T-cell (primary cell): ENCODE data around the gene CUX1. TPM values are rescaled to one million over a fixed set of nuclear protein-coding genes. Genes with fewer than 3 reads are reported as not detected.

ENCODE experiments used
- ATAC-seq, 4 experiments: fragments of 200-7000 bp in 3 of 4; fragments of 150-1000 bp in 1 of 4; cut with Tn5 transposase; replicated peaks in 1 of 4; 1 replicate in 3 of 4; 2 replicates in 1 of 4; pipeline ENCODE4 v1.10.0; 2021; ENCODE audit warnings: moderate library complexity in 3 of 4, mild to moderate bottlenecking in 2 of 4, moderate number of reproducible peaks in 1 of 4
- CTCF ChIA-PET, 2 donors: fragments of 300-600 bp; sonication (Branson Sonifier 250); formaldehyde crosslinking; loops; one replicate each; lab custom pipeline; 2022; ENCODE audit warnings: antibody characterized with exemption in 2 of 2; lab: Charles Lee
- POLR2A ChIA-PET, 2 donors: fragments of 300-600 bp; sonication (Branson Sonifier 250); formaldehyde crosslinking; loops; one replicate each; lab custom pipeline; 2022; ENCODE audit warnings: antibody characterized with exemption in 2 of 2; lab: Charles Lee
- DNase-seq, 35 experiments: peaks; one replicate each; pipeline versions ENCODE4 v3.0.0 to v3.0.0-alpha.2; 2013 to 2023
- H3K27ac ChIP-seq: one replicate; pipeline ENCODE4 v1.5.1; 2013; ENCODE audit warnings: low read length
- H3K27me3 ChIP-seq, 2 experiments: replicated peaks in 1 of 2; 1 replicate in 1 of 2; 2 replicates in 1 of 2; pipeline versions ENCODE4 v1.6.1 to v1.7.0; 2013; ENCODE audit warnings: low read length in 1 of 2, mixed read lengths in 1 of 2; ENCODE audit not compliant: control insufficient read depth in 2 of 2, insufficient read depth in 2 of 2; ENCODE audit errors: extremely low read depth in 1 of 2
- H3K36me3 ChIP-seq, 2 donors: 1 replicate in 1 of 2; 2 replicates in 1 of 2; pipeline versions ENCODE4 v1.6.1 to v1.7.0; 2013; ENCODE audit warnings: low read length in 1 of 2; ENCODE audit not compliant: control insufficient read depth in 2 of 2, insufficient read depth in 1 of 2; ENCODE audit errors: extremely low read depth in 1 of 2
- H3K4me1 ChIP-seq, 2 experiments: 1 replicate in 1 of 2; 2 replicates in 1 of 2; pipeline versions ENCODE4 v1.6.1 to v1.7.0; 2013; ENCODE audit warnings: low read length in 2 of 2, mixed read lengths in 1 of 2; ENCODE audit not compliant: insufficient read depth in 2 of 2, control insufficient read depth in 1 of 2; ENCODE audit errors: extremely low read depth in 1 of 2
- H3K4me3 ChIP-seq, 2 donors: 1 replicate in 1 of 2; 2 replicates in 1 of 2; pipeline versions ENCODE4 v1.5.1 to v1.7.0; 2013; ENCODE audit warnings: mild to moderate bottlenecking in 2 of 2, low read length in 1 of 2, moderate library complexity in 1 of 2; ENCODE audit not compliant: control insufficient read depth in 1 of 2; ENCODE audit errors: extremely low read depth in 1 of 2
- H3K9me3 ChIP-seq: 2 replicates; pipeline ENCODE4 v1.7.0; 2013
- H3K27ac Mint-ChIP-seq, 2 donors: one replicate each; pipeline ENCODE4 v1.8.0; 2020 to 2021; ENCODE audit warnings: mild to moderate bottlenecking in 2 of 2, mixed read lengths in 2 of 2
- H3K27me3 Mint-ChIP-seq, 2 donors: one replicate each; pipeline ENCODE4 v1.8.0; 2021 to 2022; ENCODE audit warnings: mixed read lengths in 2 of 2
- H3K36me3 Mint-ChIP-seq: one replicate; pipeline ENCODE4 v1.8.0; 2021; ENCODE audit warnings: mixed read lengths
- H3K4me1 Mint-ChIP-seq, 3 donors: one replicate each; pipeline ENCODE4 v1.8.0; 2020 to 2022; ENCODE audit warnings: mixed read lengths in 3 of 3, mild to moderate bottlenecking in 1 of 3
- H3K4me3 Mint-ChIP-seq, 3 donors: one replicate each; pipeline ENCODE4 v1.8.0; 2020 to 2022; ENCODE audit warnings: mild to moderate bottlenecking in 3 of 3, mixed read lengths in 3 of 3, moderate library complexity in 3 of 3
- H3K9me3 Mint-ChIP-seq, 3 donors: one replicate each; pipeline ENCODE4 v1.8.0; 2020 to 2022; ENCODE audit warnings: mixed read lengths in 3 of 3
- WGBS: methylation state at CpG from one replicate; pipeline ENCODE4 v1.1.5; 2013; ENCODE audit warnings: missing lambda C conversion rate; ENCODE audit not compliant: insufficient coverage; 5-methylcytosine and 5-hydroxymethylcytosine counted together
- total RNA-seq, 35 experiments: library from RNA in 6 of 35; stranded (reverse) in 6 of 35; fragments of 120-200 nt in 1 of 35; gene quantifications; one replicate each; pipeline versions ENCODE4 v1.2.1 to v1.2.4 and lab custom pipeline; 2013 to 2026

CUX1 gene
- total RNA-seq, 5 donors from 2014 or later (not counting 1 experiment from before 2014, with no cell fraction given), result 36.9 to 50.2 (median 42.8) TPM

DNA sequence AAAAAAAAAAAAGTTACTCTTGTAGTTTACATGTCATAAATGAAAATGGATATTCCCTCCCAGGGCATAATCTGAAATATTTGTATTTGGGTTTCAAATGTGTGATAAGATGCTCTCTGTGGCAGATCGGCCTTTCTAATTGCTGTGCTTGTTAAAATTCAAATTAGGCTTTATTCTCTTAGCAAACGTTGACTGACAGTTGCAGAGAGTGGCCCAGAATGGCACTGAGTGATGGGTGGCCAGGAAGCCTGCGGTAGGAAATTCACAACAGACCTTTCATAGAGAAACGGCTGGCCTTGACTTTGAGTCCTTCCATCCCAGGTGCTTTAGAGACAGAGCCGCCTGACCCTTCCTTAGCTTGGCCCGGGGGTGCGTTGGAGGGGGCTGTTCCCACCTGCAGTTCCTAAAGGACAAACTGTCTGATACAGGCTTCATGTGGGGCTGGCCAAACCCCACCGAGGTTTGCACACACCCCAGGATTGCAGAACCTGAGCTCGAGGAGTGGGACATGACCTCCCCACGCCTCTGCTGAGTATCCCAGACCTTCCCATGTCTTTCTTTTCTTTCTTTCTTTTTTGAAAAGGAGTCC is 152.7 kb downstream of the CUX1 start:
- Mint-ChIP-seq H3K4me3 (no peak overlapping the region), H3K4me1 (peaks cover 0 to 10% (median 0%) of the 10 kb centered on the region in 3 donors), H3K36me3 (peaks cover 13% of the 10 kb centered on the region), H3K27ac (no peak overlapping the region), H3K27me3 (no peaks in the 10 kb centered on the region), H3K9me3 (peaks cover 0 to 6% (median 6%) of the 10 kb centered on the region in 3 donors)
- ChIA-PET CTCF (no interaction called here), POLR2A (no interaction called here)
- Histone ChIP-seq H3K9me3 (no peaks in the 10 kb centered on the region), H3K27ac (no peak overlapping the region), H3K36me3 (peaks cover 4 to 8% of the 10 kb centered on the region in 2 donors), H3K27me3 (no peaks in the 10 kb centered on the region), H3K4me1 (no peaks in the 10 kb centered on the region), H3K4me3 (no peak overlapping the region)
- 78% methylated on average over 8 of the region's 10 CpGs for WGBS
- ATAC-seq, result no peak
- no peak for DNase-seq

DNA sequence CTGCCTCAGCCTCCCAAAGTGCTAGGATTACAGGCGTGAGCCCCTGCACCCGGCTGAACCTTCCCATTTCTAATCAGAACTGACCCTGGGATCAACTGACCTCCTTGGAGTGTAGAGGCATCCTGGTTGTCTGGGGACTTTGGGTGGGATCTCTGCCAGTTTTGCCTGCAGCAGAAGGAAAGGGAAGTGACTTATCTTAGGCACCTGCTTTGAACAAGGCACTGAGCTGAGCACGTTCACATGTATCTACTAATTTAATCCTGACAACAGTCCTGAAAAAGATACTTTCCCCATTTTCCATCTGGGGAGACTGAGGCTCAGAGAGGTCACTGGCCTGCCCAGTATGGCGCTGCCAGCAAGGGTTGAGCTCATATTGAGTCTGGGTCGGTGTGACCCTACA is 153.4 kb downstream of the CUX1 start:
- H3K4me3 ChIP-seq, result no peak overlapping the region
- Mint-ChIP-seq H3K4me3 (no peak overlapping the region), H3K36me3 (peaks cover 13% of the 10 kb centered on the region), H3K9me3 (peaks cover 0 to 6% (median 6%) of the 10 kb centered on the region in 3 donors), H3K27ac (no peak overlapping the region), H3K27me3 (no peaks in the 10 kb centered on the region), H3K4me1 (peaks cover 0 to 10% (median 0%) of the 10 kb centered on the region in 3 donors)
- CTCF ChIA-PET, result no interaction called here
- no peaks in the 10 kb centered on the region for H3K27me3 ChIP-seq
- DNase-seq (no peak), ATAC-seq (no peak)
- no peaks in the 10 kb centered on the region for H3K4me1 ChIP-seq
- peaks cover 4 to 8% of the 10 kb centered on the region in 2 donors for H3K36me3 ChIP-seq
- H3K27ac ChIP-seq, result no peak overlapping the region
- POLR2A ChIA-PET, result no interaction called here
- no peaks in the 10 kb centered on the region for H3K9me3 ChIP-seq
- 100% methylated on average over 2 of the region's 5 CpGs for WGBS

DNA sequence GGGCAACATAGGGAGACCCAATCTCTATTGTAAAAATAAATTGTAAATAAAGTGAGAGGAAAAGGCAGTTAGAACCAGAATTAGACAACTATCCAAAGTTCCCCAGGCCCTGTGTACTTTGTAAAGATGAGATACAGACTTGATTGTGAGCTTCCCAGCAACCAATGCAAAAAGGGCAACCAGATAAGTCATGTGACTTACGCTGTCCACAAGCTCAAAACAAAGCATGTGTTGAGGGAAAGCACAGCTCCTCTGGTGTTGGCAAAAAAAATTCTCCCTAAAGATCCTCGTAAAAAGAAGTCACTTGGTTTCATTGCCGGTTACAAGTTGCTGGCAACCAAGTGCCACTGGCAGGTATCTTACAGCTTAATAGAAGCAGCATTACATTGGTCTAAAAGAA is 154.0 kb downstream of the CUX1 start:
- H3K9me3 Mint-ChIP-seq, result peaks cover 0 to 6% (median 6%) of the 10 kb centered on the region in 3 donors
- ATAC-seq (no peak), DNase-seq (no peak)
- no peak overlapping the region for H3K4me3 Mint-ChIP-seq
- H3K4me1 Mint-ChIP-seq, result peaks cover 0 to 6% (median 0%) of the 10 kb centered on the region in 3 donors
- no peaks in the 10 kb centered on the region for H3K27me3 ChIP-seq
- WGBS, result 100% methylated on average over 2 of the region's 3 CpGs
- POLR2A ChIA-PET, result no interaction called here
- no peaks in the 10 kb centered on the region for H3K27me3 Mint-ChIP-seq
- no peaks in the 10 kb centered on the region for H3K4me1 ChIP-seq
- no peaks in the 10 kb centered on the region for H3K9me3 ChIP-seq
- no peak overlapping the region for H3K27ac ChIP-seq
- H3K36me3 ChIP-seq, result peaks cover 4 to 8% of the 10 kb centered on the region in 2 donors
- no peak overlapping the region for H3K27ac Mint-ChIP-seq
- no peak overlapping the region for H3K4me3 ChIP-seq
- CTCF ChIA-PET, result no interaction called here
- H3K36me3 Mint-ChIP-seq, result peaks cover 14% of the 10 kb centered on the region

DNA sequence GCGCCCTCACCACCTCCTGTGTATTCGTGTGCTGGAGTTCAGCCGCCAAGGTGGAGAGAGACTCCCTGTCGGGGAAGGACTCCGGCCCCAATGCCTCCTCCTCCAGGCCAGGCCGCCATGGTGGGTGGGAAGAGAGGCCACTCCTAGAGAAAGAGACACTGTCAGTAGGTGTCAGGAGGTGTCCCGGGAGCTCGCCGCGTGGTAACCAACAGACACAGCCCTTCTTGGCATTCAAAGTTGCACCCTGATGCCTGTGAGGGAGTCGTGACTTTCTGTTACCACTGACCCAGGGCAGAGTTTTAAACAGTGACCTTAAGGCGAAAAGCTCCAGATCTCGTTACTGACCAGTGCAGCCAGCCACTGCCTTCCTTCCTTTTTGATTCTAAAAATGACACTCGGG is 155.2 kb downstream of the CUX1 start:
- ATAC-seq (no peak), DNase-seq (no peak)
- Mint-ChIP-seq H3K9me3 (peaks cover 0 to 6% (median 6%) of the 10 kb centered on the region in 3 donors), H3K36me3 (peaks cover 19% of the 10 kb centered on the region), H3K27ac (no peak overlapping the region), H3K4me1 (peaks cover 0 to 5% (median 0%) of the 10 kb centered on the region in 3 donors), H3K27me3 (no peaks in the 10 kb centered on the region), H3K4me3 (no peak overlapping the region)
- no peaks in the 10 kb centered on the region for H3K27me3 ChIP-seq
- no peak overlapping the region for H3K4me3 ChIP-seq
- no peaks in the 10 kb centered on the region for H3K9me3 ChIP-seq
- WGBS, result 93% methylated on average over 8 of the region's 14 CpGs
- no peak overlapping the region for H3K27ac ChIP-seq
- CTCF ChIA-PET, result no interaction called here
- POLR2A ChIA-PET, result no interaction called here
- H3K4me1 ChIP-seq, result no peaks in the 10 kb centered on the region
- peaks cover 4 to 8% of the 10 kb centered on the region in 2 donors for H3K36me3 ChIP-seq

DNA sequence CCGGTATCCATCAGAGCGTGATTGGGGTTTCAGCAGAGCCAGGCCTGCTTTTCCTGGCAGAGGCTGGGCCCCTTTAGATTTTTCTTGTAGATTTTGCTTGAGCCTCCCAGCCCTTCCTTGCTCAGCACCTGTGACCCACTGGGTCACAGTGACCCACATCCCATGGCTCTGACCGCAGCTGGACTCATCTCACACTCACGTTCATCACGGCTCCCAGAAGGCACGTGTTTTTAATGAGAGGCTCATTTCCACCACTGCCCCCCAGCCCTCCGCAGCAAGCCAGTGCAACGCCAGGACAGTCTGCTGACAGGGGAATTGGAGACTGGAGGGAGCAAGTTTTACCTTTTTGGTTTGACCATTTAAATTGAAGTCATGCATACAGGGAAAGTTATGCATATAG is 155.7 kb downstream of the CUX1 start:
- CTCF ChIA-PET, result no interaction called here
- peaks cover 0 to 5% (median 0%) of the 10 kb centered on the region in 3 donors for H3K4me1 Mint-ChIP-seq
- DNase-seq (no peak), ATAC-seq (no peak)
- no peak overlapping the region for H3K27ac Mint-ChIP-seq
- Histone ChIP-seq H3K9me3 (no peaks in the 10 kb centered on the region), H3K4me3 (no peak overlapping the region), H3K27ac (no peak overlapping the region), H3K4me1 (no peaks in the 10 kb centered on the region), H3K36me3 (peaks cover 4 to 8% of the 10 kb centered on the region in 2 donors), H3K27me3 (no peaks in the 10 kb centered on the region)
- peaks cover 0 to 6% (median 6%) of the 10 kb centered on the region in 3 donors for H3K9me3 Mint-ChIP-seq
- no peaks in the 10 kb centered on the region for H3K27me3 Mint-ChIP-seq
- WGBS, result 87% methylated on average over 2 of the region's 8 CpGs
- H3K36me3 Mint-ChIP-seq, result peaks cover 22% of the 10 kb centered on the region
- POLR2A ChIA-PET, result no interaction called here
- H3K4me3 Mint-ChIP-seq, result no peak overlapping the region

DNA sequence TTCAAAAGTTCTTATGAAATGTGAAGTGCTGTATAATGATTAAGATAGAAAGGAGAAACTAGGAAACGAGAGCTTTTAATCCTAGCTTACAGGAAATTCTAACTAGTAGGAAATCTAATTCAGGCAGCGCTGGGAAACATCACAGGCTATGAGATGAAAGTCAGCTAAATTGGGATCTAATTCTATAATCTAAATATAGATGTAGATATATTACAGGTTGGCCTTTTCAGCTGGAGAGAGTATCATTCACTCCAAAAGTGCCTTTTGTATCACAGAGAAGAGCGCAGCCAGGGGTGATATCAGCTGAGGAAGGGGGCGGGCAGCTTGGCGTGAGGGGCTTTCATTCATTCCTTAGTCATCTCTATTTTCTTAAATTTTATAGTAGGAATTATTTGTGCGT is 157.0 kb downstream of the CUX1 start:
- H3K9me3 ChIP-seq, result no peaks in the 10 kb centered on the region
- peaks cover 4 to 8% of the 10 kb centered on the region in 2 donors for H3K36me3 ChIP-seq
- DNase-seq (no peak), ATAC-seq (no peak)
- H3K27me3 ChIP-seq, result no peaks in the 10 kb centered on the region
- Mint-ChIP-seq H3K27ac (no peak overlapping the region), H3K9me3 (peaks cover 0 to 6% (median 6%) of the 10 kb centered on the region in 3 donors), H3K4me1 (peaks cover 0 to 16% (median 0%) of the 10 kb centered on the region in 3 donors), H3K4me3 (no peak overlapping the region), H3K27me3 (no peaks in the 10 kb centered on the region), H3K36me3 (peaks cover 29% of the 10 kb centered on the region)
- ChIA-PET CTCF (no interaction called here), POLR2A (no interaction called here)
- 100% methylated on average over 1 of the region's 6 CpGs for WGBS
- no peak overlapping the region for H3K4me3 ChIP-seq
- no peaks in the 10 kb centered on the region for H3K4me1 ChIP-seq
- H3K27ac ChIP-seq, result no peak overlapping the region
